Measurements from ENCODE around the gene OTOS. TPM values are rescaled to one million over a fixed set of nuclear protein-coding genes. Genes with fewer than 3 reads are reported as not detected.

The OTOS gene
- total RNA-seq, 1 experiment from 2014 or later: not detected

- Histone ChIP-seq H3K36me3 (ENCODE audit: control insufficient read depth in 1 of 2, insufficient read depth in 2 of 2, low read length in 2 of 2) (no peaks in the 10 kb centered on the region), H3K9ac (ENCODE audit: low read length) (no peak overlapping the region), H3K79me2 (ENCODE audit: insufficient read depth, low read length) (no peaks in the 10 kb centered on the region), H3K4me1 (ENCODE audit: control insufficient read depth in 1 of 2, insufficient read depth in 2 of 2, low read length in 2 of 2) (no peaks in the 10 kb centered on the region), H4K20me1 (ENCODE audit: insufficient read depth) (no peaks in the 10 kb centered on the region), H3K4me2 (ENCODE audit: low read length) (no peak overlapping the region), H3K27me3 (ENCODE audit: insufficient read depth, low read length) (peaks cover 51% of the 10 kb centered on the region), H3K4me3 (replicated peaks in 1 of 2; ENCODE audit: low read depth in 1 of 2, low read length in 2 of 2) (no peak overlapping the region), H2AFZ (ENCODE audit: low read depth, low read length, poor library complexity, severe bottlenecking) (no peak overlapping the region), H3K9me3 (ENCODE audit: control insufficient read depth in 1 of 2, insufficient read depth in 1 of 2, low read depth in 1 of 2, low read length in 2 of 2) (no peaks in the 10 kb centered on the region), H3K27ac (ENCODE audit: low read depth, low read length) (no peak overlapping the region), H3K9me2 (ENCODE audit: insufficient read depth) (no peaks in the 10 kb centered on the region)
- ATAC-seq: no peak
- BruUV-seq (replicated peaks): no TSS peak
- ChIA-PET CTCF (no interaction called here), RAD21 (ENCODE audit: low non-redundant PET in 1 of 2, low total read pairs in 2 of 2, uncharacterized antibody in 2 of 2, unreplicated experiment in 2 of 2) (no interaction called here), POLR2A (no interaction called here)
- no peak for DNase-seq (ENCODE audit: low read depth, low spot score)
- intact Hi-C loops (cut with micrococcal nuclease): no loop called here
- TF ChIP-seq, protein P1, sequence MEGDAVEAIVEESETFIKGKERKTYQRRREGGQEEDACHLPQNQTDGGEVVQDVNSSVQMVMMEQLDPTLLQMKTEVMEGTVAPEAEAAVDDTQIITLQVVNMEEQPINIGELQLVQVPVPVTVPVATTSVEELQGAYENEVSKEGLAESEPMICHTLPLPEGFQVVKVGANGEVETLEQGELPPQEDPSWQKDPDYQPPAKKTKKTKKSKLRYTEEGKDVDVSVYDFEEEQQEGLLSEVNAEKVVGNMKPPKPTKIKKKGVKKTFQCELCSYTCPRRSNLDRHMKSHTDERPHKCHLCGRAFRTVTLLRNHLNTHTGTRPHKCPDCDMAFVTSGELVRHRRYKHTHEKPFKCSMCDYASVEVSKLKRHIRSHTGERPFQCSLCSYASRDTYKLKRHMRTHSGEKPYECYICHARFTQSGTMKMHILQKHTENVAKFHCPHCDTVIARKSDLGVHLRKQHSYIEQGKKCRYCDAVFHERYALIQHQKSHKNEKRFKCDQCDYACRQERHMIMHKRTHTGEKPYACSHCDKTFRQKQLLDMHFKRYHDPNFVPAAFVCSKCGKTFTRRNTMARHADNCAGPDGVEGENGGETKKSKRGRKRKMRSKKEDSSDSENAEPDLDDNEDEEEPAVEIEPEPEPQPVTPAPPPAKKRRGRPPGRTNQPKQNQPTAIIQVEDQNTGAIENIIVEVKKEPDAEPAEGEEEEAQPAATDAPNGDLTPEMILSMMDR (IDR thresholded peaks at IDR 0.05 in 2 of 3, conservative IDR thresholded peaks at IDR 0.05 in 1 of 3; ENCODE audit: borderline replicate concordance in 1 of 3, insufficient read depth in 1 of 3, low read depth in 2 of 3, low read length in 2 of 3): no peak
- no peak for TF ChIP-seq YY1 (IDR thresholded peaks at IDR 0.05; ENCODE audit: extremely low read depth, insufficient replicate concordance, low read depth, low read length)
- no peak for TF ChIP-seq TCF7L2 (IDR thresholded peaks at IDR 0.05; ENCODE audit: borderline replicate concordance, extremely low read depth, insufficient read depth, insufficient read length)
- TF ChIP-seq RAD21 (IDR thresholded peaks at IDR 0.05; ENCODE audit: low read depth): no peak
- TF ChIP-seq, protein P2, sequence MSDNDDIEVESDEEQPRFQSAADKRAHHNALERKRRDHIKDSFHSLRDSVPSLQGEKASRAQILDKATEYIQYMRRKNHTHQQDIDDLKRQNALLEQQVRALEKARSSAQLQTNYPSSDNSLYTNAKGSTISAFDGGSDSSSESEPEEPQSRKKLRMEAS (IDR thresholded peaks at IDR 0.05): no peak
- no peak for TF ChIP-seq SIN3A (IDR thresholded peaks at IDR 0.05; ENCODE audit: low read depth)
- TF ChIP-seq, protein P3, sequence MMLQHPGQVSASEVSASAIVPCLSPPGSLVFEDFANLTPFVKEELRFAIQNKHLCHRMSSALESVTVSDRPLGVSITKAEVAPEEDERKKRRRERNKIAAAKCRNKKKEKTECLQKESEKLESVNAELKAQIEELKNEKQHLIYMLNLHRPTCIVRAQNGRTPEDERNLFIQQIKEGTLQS (IDR thresholded peaks at IDR 0.05): no peak
- no peak for TF ChIP-seq POLR2AphosphoS5 (IDR thresholded peaks at IDR 0.05; ENCODE audit: low read depth, low read length)
- TF ChIP-seq EZH2 (IDR thresholded peaks at IDR 0.05): no peak
- no peak for TF ChIP-seq ELF1 (IDR thresholded peaks at IDR 0.05; ENCODE audit: borderline replicate concordance, low read depth)
- TF ChIP-seq POLR2A (IDR thresholded peaks at IDR 0.05; ENCODE audit: borderline replicate concordance, extremely low read depth, insufficient read depth, insufficient read length): no peak
- no peak for TF ChIP-seq ZNF274 (IDR thresholded peaks at IDR 0.05; ENCODE audit: low read depth, low read length)
- no peak for TF ChIP-seq JUND (IDR thresholded peaks at IDR 0.05)
- no peak for TF ChIP-seq SRF (IDR thresholded peaks at IDR 0.05; ENCODE audit: low read depth)
- TF ChIP-seq CEBPB (IDR thresholded peaks at IDR 0.05; ENCODE audit: low read depth): no peak
- TF ChIP-seq SP1 (IDR thresholded peaks at IDR 0.05; ENCODE audit: low read depth): no peak
- TF ChIP-seq ZFX (IDR thresholded peaks at IDR 0.05): no peak
These were observed 42.1 kb downstream of the OTOS start for GRCh38 chr2:240098349-240098748.

All from HCT116 (cell line).